Measurements from ENCODE around the gene NAV2. TPM values are rescaled to one million over a fixed set of nuclear protein-coding genes. Genes with fewer than 3 reads are reported as not detected.

NAV2 gene
- polyA plus RNA-seq, 1 donor from 2014 or later, result 3.0 TPM

- TF ChIP-seq CTCF (IDR thresholded peaks at IDR 0.05; ENCODE audit: poor library complexity, severe bottlenecking), result no peak
- H3F3A ChIP-seq (ENCODE audit: insufficient read depth, low read length, poor library complexity, severe bottlenecking), result no peaks in the 10 kb centered on the region
These were observed 254.3 kb downstream of the NAV2 start for GRCh38 chr11:19966927-19967326.

GRCh38 chr11:19967787-19968186 is 255.2 kb downstream of the NAV2 start:
- Histone ChIP-seq H3K27ac (ENCODE audit: low read length) (no peak overlapping the region), H3F3A (ENCODE audit: insufficient read depth, low read length, poor library complexity, severe bottlenecking) (no peaks in the 10 kb centered on the region), H3K9me3 (ENCODE audit: low read length) (no peaks in the 10 kb centered on the region), H3K36me3 (ENCODE audit: insufficient read depth, low read length) (no peaks in the 10 kb centered on the region), H3K9me2 (ENCODE audit: insufficient read depth, low read length) (no peaks in the 10 kb centered on the region), H4K20me1 (ENCODE audit: insufficient read depth) (no peaks in the 10 kb centered on the region), H3K4me2 (ENCODE audit: low read length) (no peak overlapping the region), H3K9ac (ENCODE audit: low read length) (no peak overlapping the region), H3K27me3 (ENCODE audit: insufficient read depth, low read depth, low read length) (no peaks in the 10 kb centered on the region), H3K4me3 (ENCODE audit: low read length) (no peak overlapping the region), H3K79me2 (replicated peaks; ENCODE audit: insufficient read depth, low read length) (no peaks in the 10 kb centered on the region), H2AFZ (ENCODE audit: low read depth, low read length) (no peak overlapping the region)
- TF ChIP-seq POLR2AphosphoS5 (IDR thresholded peaks at IDR 0.05), result no peak
- TF ChIP-seq SMC3 (conservative IDR thresholded peaks at IDR 0.05; ENCODE audit: poor library complexity), result no peak
- TF ChIP-seq EZH2 (IDR thresholded peaks at IDR 0.05; ENCODE audit: borderline replicate concordance, insufficient read depth, low read length, poor library complexity, severe bottlenecking), result no peak
- TF ChIP-seq TAF1 (IDR thresholded peaks at IDR 0.05; ENCODE audit: low read depth), result no peak
- TF ChIP-seq EP300 (conservative IDR thresholded peaks at IDR 0.05; ENCODE audit: poor library complexity, severe bottlenecking), result no peak
- TF ChIP-seq RAD21 (conservative IDR thresholded peaks at IDR 0.05), result no peak
- TF ChIP-seq REST (IDR thresholded peaks at IDR 0.05; ENCODE audit: borderline replicate concordance), result no peak
- TF ChIP-seq CTCF (IDR thresholded peaks at IDR 0.05; ENCODE audit: poor library complexity, severe bottlenecking), result no peak
- TF ChIP-seq MXI1 (conservative IDR thresholded peaks at IDR 0.05; ENCODE audit: poor library complexity, severe bottlenecking), result no peak

More at GRCh38 chr11:19966927-19967326, 254.3 kb downstream of the NAV2 start:
- H3K79me2 ChIP-seq (replicated peaks; ENCODE audit: insufficient read depth, low read length), result no peaks in the 10 kb centered on the region
- H3K27me3 ChIP-seq (ENCODE audit: insufficient read depth, low read depth, low read length), result no peaks in the 10 kb centered on the region
- H3K4me3 ChIP-seq (ENCODE audit: low read length), result no peak overlapping the region
- H3K9me2 ChIP-seq (ENCODE audit: insufficient read depth, low read length), result no peaks in the 10 kb centered on the region
- H4K20me1 ChIP-seq (ENCODE audit: insufficient read depth), result no peaks in the 10 kb centered on the region
- H3K27ac ChIP-seq (ENCODE audit: low read length), result no peak overlapping the region
- no peaks in the 10 kb centered on the region for H3K9me3 ChIP-seq (ENCODE audit: low read length)
- H2AFZ ChIP-seq (ENCODE audit: low read depth, low read length), result no peak overlapping the region
- H3K9ac ChIP-seq (ENCODE audit: low read length), result no peak overlapping the region
- no peaks in the 10 kb centered on the region for H3K36me3 ChIP-seq (ENCODE audit: insufficient read depth, low read length)
- H3K4me2 ChIP-seq (ENCODE audit: low read length), result no peak overlapping the region

Data from neural cell (in vitro differentiated cells).